GM21717 (cell line): ENCODE data around the gene CD300A.

ENCODE experiments used
- ATAC-seq: cut with Tn5 transposase; IDR thresholded peaks from one replicate; pipeline ENCODE4 v1.9.1; 2021; ENCODE audit warnings: mild to moderate bottlenecking, moderate library complexity; ENCODE audit not compliant: unreplicated experiment

CD300A gene

GRCh38 chr17:74439691-74440567, 26.5 kb upstream of the CD300A start:
- no peak for ATAC-seq

GRCh38 chr17:74441537-74441936, 24.9 kb upstream of the CD300A start:
- ATAC-seq: no peak

- ATAC-seq: no peak
Observed at GRCh38 chr17:74442291-74442669, 24.2 kb upstream of the CD300A start.

GRCh38 chr17:74442670-74443515, 23.5 kb upstream of the CD300A start:
- no peak for ATAC-seq

- ATAC-seq: no peak
Observed at GRCh38 chr17:74443516-74444296, 22.7 kb upstream of the CD300A start.

GRCh38 chr17:74444406-74444805, 22.0 kb upstream of the CD300A start:
- ATAC-seq: no peak

- ATAC-seq: no peak
Observed at GRCh38 chr17:74445158-74445557, 21.3 kb upstream of the CD300A start.

- ATAC-seq: no peak
Observed at GRCh38 chr17:74446551-74447500, 19.6 kb upstream of the CD300A start.

- ATAC-seq: no peak
Observed at GRCh38 chr17:74447628-74448159, 18.7 kb upstream of the CD300A start.

GRCh38 chr17:74448756-74449155, 17.7 kb upstream of the CD300A start:
- ATAC-seq: no peak

- no peak for ATAC-seq
Observed at GRCh38 chr17:74449306-74449705, 17.1 kb upstream of the CD300A start.

GRCh38 chr17:74449773-74450172, 16.7 kb upstream of the CD300A start:
- no peak for ATAC-seq

- ATAC-seq: no peak
Observed at GRCh38 chr17:74450231-74450630, 16.2 kb upstream of the CD300A start.

GRCh38 chr17:74450925-74451403, 15.5 kb upstream of the CD300A start:
- ATAC-seq: no peak

- no peak for ATAC-seq
Observed at GRCh38 chr17:74451557-74451956, 14.9 kb upstream of the CD300A start.

- ATAC-seq: no peak
Observed at GRCh38 chr17:74452033-74452840, 14.2 kb upstream of the CD300A start.

- no peak for ATAC-seq
Observed at GRCh38 chr17:74452841-74453661, 13.4 kb upstream of the CD300A start.

- ATAC-seq: peak; percentile 15
Observed at GRCh38 chr17:74453665-74454196, 12.7 kb upstream of the CD300A start.
